ENCODE results near the gene ARHGAP29.

Gene ARHGAP29

GRCh38 chr1:94124538-94124937 lies 112.8 kb downstream of the ARHGAP29 start:
- TF ChIP-seq CTCF (IDR thresholded peaks at IDR 0.05; ENCODE audit: borderline replicate concordance, control extremely low read depth, extremely low read depth, insufficient read depth, missing control alignments) = no peak
- in situ Hi-C loops (cut with MboI; ENCODE audit: low sequenced_read_pairs, unreplicated experiment) = no loop called here
- DNase-seq (ENCODE audit: low spot score) = no peak

- DNase-seq (ENCODE audit: low spot score) = no peak
- no peak for TF ChIP-seq CTCF (IDR thresholded peaks at IDR 0.05; ENCODE audit: borderline replicate concordance, control extremely low read depth, extremely low read depth, insufficient read depth, missing control alignments)
- in situ Hi-C loops (cut with MboI; ENCODE audit: low sequenced_read_pairs, unreplicated experiment) = no loop called here
Measured at GRCh38 chr1:94122201-94122970, 115.0 kb downstream of the ARHGAP29 start.
